HG02623 (cell line): ENCODE measurements around the gene OPRL1.
"Not testable (repeated sequence)": the region's sequence is repeated elsewhere in the genome, so short reads cannot be mapped to it uniquely, and the experiment has no call there.

Source experiments
- ATAC-seq: cut with Tn5 transposase; IDR thresholded peaks from one replicate; pipeline ENCODE4 v1.9.1; 2021; ENCODE audit warnings: moderate library complexity; ENCODE audit not compliant: unreplicated experiment

OPRL1 gene

DNA sequence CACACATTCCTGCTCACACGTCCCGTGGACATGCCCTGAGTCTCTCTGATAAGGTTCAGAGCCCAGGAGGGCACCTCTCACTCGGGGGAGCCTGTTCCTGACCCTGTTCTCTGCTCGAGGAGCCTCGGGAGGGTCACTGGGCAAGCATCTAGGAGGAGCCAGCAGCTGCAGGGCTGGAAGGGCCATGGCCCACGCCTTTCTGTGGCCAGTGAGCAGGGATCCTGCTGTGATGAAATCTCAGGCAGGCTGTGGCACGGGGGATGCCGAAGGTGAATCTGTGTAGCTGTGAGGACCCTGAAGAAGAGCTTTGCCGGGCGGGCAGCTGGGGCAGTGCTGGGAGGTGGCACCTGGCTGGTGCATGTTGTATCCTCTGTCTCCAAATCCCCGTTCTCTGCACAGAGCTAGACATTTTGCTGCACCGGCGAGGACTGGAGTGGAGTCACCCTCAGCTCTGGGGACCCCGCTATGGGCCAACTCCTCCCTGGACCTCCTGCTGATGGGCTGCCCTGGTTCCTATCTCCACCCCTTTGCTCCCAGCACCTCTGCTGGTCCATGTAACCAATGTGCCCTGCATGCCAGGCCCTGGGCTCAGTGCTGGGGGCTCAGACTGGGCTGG is 34.6 kb downstream of the OPRL1 start:
- ATAC-seq, result no peak

DNA sequence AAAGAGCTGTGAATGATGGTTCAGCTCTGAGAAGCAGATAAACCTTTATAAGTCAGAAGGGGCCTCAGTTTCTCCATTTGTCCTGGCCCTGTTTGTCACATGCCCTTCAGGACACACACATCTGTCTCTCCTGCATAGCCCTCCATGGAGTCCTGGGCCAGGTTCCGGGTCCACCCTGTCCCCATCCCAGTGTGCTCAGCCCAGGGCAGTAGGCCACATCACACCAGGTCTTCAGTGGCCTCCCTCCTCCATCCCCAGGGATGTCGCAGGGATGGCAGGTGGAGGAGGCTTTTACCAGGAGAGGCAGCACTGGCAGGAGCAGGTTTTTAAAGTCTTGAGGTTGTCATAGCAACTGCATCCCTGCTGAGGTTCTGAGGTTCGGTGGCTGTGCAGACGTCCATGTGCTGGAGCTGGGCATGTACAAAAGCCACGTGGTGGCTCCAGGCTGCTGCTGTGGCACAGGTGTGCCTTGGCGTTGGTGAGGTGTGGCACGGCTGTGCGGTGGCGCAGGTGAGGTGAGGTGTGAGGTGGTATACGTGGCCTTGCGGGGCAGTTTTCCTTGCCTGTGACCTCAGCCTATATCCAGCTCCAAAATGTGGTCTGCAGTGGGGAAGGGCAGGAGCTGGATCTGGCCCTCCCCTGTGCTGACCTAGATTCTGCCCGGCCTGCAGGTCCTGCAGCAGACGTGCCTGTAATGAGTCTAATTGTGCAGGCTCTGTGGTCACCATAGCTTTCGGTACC is 35.5 kb downstream of the OPRL1 start:
- no peak for ATAC-seq

DNA sequence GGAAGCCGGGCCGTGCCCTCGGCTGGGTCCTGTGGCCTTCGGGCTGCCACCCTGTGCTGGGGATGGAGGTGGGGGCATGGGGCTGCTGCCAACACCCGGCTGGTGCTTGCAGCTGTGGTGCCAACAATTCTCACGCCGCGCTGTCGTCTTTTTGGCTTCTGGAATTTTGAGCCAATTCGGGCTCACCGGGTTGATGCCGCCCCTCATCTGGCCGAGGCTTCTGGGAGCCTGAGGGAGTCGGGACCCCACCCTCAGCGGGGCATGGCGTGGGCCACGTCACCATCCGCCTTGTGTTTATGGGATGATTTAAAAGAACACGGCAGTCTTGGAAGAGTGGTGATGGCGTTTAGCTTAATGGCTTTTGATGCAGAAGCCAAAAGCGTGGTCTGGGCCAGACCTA is 36.1 kb downstream of the OPRL1 start:
- ATAC-seq, result no peak

DNA sequence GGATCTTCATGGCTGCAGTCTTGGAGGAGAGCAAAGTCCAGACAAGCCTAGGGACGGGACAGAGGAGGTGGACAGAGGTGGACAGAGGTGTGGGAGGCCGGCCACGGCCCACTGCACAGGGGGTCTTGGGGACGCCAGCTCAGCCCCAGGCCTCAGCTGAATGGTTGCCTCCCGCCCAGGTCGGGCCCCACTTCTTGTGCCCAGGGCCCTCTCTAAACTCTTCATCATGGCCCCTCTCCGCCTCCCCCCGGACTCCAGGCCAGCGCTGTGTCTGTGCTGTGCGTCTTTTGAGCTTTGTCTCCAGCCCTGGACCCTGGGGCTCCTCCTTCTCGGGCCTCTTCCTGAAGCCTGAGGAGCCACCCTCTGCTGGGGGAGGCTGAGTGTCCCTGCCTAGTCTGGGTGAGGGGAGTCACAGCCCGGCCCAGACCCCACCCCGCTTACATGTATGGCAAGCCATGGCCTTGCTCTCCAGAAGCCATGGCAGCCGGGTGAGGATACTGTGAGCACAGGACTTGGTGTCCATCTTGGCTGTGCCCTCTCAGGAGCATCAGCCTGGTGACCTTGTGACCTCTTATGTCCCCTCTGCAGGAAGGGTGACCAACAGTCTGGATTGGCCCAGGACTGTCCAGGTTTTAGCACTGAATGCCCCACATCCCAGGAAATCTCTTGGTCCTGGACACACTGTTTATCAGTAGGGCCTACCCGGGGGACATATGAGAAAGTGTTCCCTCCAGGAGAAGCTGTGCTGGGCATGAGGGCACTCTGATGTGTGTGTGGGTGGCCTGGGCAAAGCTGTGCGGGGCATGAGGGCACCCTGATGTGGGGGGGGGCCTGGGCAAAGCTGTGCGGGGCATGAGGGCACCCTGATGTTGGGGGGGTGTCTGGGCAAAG is 36.9 kb downstream of the OPRL1 start:
- ATAC-seq, result no peak

DNA sequence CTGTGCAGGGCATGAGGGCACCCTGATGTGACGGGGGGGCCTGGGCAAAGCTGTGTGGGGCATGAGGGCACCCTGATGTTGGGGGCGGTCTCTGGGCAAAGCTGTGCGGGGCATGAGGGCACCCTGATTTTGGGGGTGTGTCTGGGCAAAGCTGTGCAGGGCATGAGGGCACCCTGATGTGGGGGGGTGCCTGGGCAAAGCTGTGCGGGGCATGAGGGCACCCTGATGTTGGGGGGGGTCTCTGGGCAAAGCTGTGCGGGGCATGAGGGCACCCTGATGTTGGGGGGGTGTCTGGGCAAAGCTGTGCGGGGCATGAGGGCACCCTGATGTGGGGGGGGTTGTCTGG is 37.5 kb downstream of the OPRL1 start:
- not testable (repeated sequence) for ATAC-seq

DNA sequence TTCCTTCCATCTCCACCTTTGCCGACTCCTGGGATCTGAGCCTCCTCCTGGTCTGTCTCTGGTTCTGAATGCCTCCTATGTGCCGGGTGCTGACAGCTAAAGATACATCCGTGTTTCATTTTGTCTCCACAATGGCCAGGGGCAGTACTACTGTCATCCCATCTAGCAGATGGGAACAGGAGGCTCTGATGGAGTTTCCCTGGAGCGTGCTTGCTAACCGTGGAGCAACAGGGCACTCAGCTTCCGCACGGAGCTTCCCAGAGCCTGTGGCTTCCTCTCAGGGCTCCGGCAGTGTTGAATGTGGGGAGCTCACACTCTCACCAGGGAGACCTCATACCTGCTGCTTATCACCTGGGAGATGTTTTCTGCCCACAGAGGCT is 39.4 kb downstream of the OPRL1 start:
- no peak for ATAC-seq

DNA sequence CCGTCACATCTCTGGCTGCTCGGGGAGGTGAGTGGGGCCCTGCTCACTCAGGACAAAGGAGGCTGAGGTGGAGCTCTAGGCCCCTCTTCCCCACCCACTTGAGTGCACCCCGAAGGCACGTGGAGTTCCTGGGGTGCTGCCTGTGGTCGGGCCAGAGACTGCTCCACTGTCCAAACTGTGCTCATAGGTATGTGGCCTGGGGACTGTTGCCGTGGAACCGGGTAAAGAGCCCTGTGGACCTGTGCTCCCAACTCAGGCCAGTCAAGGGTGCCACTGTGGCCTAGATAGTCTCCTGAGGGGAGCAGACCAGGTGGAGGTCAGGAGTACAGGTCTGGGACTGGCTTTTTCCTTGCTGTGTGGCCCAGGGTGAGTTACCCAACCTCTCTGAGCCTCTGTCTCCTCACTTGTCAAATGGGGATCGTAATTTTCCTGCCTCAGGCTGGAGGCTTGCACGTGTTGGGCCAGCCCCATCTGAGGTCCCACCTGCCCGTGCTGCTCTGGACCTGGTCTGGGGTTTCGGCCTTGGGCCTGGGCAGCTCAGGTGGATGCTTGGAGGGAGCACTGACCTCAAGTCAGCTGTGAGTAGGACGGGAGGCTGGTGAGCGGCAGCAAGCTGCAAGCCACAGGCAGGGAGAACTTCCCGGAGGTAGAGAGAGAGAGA is 39.9 kb downstream of the OPRL1 start:
- no peak for ATAC-seq

DNA sequence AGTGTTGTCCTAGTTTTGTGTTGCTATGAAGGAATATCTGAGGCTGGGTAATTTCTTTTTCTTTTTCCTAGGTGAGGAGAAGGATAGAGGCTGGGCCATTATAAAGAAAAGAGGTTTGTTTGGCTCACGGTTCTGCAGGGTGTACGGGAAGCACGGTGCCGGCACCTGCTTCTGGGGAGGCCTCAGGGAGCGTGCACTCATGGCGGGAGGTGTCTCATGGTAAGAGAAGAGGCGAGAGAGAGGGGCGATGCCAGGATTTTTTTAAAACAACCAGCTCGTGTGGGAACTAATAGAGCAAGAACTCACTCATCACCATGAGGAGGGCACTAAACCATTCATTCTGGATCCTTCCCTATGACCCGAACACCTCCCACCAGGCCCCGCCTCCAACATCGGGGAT is 41.7 kb downstream of the OPRL1 start:
- no peak for ATAC-seq

DNA sequence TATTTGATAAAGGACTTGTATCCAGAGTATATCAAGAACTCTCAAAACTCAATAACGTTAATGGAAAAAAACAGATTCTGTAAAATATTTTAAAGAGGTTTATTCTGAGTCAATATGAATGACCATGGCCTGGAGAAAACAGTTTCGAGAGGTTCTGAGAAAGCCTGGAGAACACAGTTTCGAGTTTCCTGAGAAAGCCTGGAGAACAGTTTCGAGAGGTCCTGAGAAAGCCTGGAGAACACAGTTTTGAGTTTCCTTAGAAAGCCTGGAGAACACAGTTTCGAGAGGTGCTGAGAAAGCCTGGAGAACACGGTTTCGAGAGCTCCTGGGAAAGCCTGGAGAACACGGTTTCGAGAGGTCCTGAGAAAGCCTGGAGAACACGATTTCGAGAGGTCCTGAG is 43.0 kb downstream of the OPRL1 start:
- ATAC-seq, result not testable (repeated sequence)

DNA sequence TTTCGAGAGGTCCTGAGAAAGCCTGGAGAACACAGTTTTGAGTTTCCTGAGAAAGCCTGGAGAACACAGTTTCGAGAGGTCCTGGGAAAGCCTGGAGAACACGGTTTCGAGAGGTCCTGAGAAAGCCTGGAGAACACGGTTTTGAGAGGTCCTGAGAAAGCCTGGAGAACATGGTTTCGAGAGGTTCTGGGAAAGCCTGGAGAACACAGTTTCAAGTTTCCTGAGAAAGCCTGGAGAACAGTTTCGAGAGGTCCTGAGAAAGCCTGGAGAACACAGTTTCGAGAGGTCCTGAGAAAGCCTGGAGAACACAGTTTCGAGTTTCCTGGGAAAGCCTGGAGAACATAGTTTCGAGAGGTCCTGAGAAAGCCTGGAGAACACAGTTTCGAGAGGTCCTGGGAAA is 43.6 kb downstream of the OPRL1 start:
- ATAC-seq, result not testable (repeated sequence)

DNA sequence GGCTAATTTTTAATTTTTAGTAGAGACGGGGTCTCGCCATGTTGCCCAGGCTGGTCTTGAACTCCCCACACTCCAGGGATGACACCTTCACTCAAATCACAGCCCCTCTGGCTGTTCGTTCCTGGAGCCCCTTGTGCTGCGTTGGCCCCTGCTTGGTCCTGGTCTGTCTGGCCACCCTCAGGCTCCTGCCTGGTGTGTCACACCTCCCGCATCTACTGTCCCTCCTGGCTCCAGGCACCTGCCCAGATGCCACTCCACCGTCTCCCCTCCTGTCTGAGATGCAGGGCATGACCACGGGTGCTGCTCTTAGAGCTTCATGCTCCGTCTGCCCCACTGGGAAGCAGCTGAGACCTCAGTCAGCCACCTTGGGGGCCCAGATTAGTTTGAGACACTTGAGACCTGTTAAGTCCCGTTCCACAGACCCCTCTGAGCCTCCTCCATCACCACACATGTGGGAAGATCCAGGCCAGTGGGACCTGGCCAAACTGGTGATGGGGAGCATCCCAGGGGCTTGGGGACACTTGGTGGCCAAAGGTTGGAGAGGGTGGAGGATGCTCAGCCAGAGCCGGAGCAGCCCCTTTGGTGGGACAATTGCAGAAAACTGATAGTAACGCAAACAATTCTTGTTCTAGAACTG is 49.4 kb downstream of the OPRL1 start:
- no peak for ATAC-seq

DNA sequence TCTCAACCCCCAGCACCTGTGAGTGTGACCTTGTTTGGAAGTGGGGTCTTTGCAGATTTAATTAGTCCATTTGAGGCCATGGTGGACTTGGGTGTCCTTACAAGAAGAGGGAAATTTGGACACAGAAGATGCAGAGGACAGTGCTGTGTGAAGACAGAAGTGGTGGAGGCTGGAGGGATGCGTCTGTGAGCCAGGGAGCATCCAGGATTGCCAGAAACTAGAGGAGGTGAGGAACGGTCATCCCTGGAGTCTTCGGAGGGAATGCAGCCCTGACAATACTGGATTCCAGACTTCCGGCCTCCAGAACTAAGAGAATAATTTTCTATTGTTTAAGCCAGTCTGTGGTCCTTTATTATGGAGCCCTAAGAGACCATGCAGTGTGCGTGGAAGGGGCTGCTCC is 50.4 kb downstream of the OPRL1 start:
- ATAC-seq, result no peak

DNA sequence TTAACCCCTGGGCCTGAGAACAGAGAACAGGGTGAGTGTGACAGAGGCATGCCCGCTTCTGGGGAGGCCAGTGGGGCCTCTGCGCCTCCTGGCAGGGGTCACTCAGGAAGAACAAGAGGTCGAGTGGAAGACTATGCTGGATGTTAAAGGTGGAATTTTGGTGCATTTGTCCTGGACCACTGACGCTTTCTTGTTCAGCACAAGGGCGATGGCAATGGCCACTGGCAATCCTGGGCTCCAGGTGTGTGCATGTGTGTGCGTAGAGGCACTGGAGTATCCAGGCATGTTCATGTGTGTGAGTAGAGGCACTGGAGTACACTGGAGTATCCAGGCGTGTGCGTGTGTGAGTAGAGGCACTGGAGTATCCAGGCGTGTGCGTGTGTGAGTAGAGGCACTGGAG is 51.0 kb downstream of the OPRL1 start:
- no peak for ATAC-seq

DNA sequence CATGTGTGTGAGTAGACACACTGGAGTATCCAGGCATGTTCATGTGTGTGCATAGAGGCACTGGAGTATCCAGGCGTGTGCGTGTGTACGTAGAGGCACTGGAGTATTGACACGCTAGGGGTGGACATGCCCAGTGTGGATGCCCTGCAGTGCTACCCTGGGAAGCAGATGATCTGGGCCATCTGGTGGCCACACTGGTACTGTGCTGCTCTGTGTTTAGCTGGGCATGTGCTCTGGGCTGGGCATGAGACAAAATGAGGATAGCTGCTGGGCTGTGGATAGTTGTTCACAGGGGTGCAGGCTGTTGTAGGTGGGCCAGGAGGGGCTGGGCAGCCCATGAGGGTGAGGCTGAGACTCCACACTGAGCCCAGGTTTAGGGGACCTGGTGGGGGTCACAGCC is 51.5 kb downstream of the OPRL1 start:
- no peak for ATAC-seq

DNA sequence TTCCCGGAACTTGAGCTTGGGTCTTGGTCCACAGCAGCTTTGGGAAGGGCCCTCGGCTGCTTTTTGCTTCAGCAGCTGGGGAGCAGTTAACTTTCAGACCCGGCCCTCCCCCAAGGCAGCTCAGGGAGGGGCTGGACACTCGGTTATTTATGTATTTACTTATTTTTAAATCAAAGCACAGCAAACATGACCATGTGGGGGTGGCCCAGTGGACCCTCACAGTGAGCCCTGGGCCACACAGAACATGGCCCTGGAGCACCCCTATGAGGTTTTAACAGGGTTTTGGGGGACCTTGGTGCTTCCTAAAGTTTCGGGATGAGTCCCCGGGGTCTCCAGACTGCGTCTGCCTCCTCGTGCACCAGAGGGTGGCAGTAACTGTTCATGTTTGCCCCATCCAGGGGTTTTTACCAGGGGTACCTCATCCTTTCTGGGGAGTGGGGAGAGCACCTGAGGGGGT is 54.1 kb downstream of the OPRL1 start:
- ATAC-seq, result no peak

DNA sequence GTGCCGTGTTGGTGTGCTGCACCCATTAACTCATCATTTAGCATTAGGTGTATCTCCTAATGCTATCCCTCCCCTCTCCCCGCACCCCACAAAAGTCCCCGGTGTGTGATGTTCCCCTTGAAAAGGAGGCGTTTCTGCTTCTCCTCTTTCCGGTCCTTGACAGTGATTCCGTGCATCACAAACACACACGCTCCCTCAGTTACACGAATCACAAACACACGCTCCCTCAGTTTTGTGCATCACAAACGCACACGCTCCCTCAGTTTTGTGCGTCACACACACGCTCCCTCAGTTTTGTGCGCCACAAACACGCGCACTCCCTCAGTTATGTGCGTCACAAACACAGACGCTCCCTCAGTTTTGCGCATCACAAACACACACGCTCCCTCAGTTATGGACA is 54.9 kb downstream of the OPRL1 start:
- ATAC-seq, result not testable (repeated sequence)

DNA sequence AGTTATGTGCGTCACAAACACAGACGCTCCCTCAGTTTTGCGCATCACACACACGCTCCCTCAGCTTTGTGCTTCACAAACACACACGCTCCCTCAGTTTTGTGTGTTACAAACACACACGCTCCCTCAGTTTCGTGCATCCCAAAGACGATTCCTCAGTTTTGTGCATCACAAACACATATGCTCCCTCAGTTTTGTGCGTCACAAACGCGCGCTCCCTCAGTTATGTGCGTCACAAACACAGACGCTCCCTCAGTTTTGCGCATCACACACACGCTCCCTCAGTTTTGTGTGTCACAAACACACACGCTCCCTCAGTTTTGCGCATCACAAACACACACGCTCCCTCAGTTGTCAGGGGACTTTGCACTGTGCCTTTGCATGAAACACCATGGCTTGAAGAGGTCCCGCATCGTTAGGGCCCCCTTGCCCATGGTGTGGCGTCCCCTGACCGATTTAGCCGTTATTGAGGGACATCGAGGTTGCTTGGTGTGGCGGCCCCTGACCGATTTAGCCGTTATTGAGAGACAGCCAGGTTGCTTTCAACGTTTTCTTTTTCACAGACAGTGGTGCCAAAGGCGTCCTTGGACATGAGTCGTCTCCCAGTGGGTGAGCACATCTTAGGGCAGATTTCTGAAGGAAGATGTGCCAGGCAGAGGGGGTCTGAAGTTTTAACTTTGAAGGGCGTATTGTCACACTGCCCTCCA is 56.3 kb downstream of the OPRL1 start:
- no peak for ATAC-seq

DNA sequence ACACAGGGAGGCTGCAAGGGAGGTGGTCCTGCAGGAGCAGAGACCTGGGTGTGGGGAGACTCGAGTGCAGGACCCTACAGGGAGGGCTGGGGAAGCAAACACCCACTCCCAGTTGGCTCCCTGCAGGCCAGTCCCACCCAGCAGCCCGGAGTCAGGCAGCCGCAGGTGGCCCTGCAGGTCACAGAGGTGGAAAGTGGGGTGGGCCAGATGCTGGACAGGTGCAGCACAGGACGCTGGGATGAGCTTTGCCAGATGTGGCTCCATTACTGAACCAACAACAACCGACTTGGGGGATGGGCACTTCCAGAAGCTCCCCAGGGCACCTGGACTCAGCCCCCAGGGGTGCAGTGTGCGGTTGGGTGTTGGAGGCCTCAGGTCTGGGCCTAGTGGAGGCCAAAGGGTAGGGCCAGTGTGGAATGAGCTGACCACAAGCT is 57.7 kb downstream of the OPRL1 start:
- no peak for ATAC-seq

DNA sequence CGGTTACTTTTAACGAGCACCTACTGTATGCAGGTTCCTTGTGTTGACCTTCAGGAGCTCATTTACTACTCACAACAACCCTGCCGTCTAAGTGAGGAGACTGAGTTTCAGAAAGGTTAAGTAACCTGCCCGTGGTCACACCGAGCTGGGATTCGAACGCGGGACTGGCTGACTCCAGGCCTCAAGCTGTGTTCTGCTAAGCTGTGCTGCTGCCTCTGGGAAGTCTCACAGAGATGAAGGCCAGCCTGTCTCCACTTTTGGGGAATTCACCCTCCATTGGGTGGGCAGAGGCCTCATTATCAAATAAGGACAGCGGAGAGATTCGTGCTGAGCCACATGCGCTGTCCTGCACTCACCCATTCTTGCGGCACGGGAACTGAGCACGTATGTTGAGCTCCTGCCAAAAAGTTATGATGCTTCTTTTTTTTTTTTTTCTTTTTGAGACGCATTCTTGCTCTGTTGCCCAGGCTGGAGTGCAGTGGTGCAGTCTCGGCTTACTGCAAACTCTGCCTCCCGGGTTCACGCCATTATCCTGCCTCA is 58.5 kb downstream of the OPRL1 start:
- ATAC-seq, result no peak
